Posterior vena cava (tissue), 2 donors: ENCODE measurements around the gene SORBS1. TPM values are rescaled to one million over a fixed set of nuclear protein-coding genes. Genes with fewer than 3 reads are reported as not detected.

ENCODE experiments used
- DNase-seq: peaks from one replicate; pipeline ENCODE4 v3.0.0-alpha.2; 2020; ENCODE audit warnings: low spot score
- intact Hi-C, 2 donors: fragments of 100-400 bp; cut with DNase I; formaldehyde crosslinking; loops; one replicate each; pipeline versions ENCODE4 v1.14.1 to v1.14.2; 2022 to 2023
- total RNA-seq, 2 donors: library from RNA; stranded (reverse); fragmentation: NEBNext Ultra II Directional; extraction: Animal tissue kit (Norgen Biotek cat#: 25700); gene quantifications; one replicate each; pipeline ENCODE4 v1.2.1, GENCODE V29; 2021
- donor health status: DM: yes; HTN: yes; CAD: no.
- donor health status: DM: yes; HTN: yes; CAD: no.

The SORBS1 gene
- total RNA-seq, 2 donors from 2014 or later, result 1,013 to 1,390 TPM

DNA sequence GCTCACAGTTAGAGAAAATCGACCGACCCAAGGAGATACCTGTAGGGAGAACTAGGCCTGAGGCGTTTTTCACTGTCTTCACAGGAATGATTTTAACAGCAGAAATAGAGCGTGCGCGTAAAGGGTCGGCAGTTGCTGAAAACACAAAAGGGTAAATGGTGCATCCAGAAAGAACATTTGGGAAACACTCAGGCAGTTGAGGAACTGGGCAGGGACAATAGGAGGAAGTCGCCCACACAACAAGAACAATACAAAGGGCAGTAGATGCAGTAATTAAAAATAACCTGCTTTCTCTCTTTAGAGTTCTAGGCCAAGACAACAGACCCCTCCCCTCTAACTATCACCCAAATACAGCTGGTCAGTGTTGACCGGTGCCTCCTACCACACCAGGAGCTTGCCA lies 126.6 kb downstream of the SORBS1 start:
- intact Hi-C loops, result loop anchor here in 1 of 2 donors (5.0 kb wide), 1 partner anchor 123 kb away; no protein-coding TSS in a partner anchor
- DNase-seq, result no peak

DNA sequence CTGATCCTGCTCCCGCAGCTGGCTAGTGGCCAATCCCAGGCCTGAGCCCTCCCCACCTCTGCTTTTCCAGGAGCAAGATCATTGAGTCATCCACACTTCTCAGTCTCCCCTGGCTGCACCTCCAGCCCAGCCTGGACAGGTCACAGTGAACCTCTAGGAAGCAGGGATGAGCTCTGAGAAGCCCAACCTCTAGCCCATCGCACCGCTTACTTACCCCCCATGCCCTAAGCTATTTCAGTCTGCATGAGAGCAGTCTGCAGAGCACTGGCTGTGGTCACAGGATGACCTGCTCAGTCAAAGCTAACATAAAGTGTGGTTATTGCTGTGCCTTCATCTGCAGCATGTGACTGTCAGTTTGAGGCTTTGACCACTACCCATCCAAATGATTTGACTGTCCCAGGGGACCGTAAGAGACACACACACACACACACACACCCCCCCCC lies 129.2 kb downstream of the SORBS1 start:
- no peak for DNase-seq
- intact Hi-C loops, result loop anchor here in 1 of 2 donors (5.0 kb wide), 1 partner anchor 125 kb away; no protein-coding TSS in a partner anchor

DNA sequence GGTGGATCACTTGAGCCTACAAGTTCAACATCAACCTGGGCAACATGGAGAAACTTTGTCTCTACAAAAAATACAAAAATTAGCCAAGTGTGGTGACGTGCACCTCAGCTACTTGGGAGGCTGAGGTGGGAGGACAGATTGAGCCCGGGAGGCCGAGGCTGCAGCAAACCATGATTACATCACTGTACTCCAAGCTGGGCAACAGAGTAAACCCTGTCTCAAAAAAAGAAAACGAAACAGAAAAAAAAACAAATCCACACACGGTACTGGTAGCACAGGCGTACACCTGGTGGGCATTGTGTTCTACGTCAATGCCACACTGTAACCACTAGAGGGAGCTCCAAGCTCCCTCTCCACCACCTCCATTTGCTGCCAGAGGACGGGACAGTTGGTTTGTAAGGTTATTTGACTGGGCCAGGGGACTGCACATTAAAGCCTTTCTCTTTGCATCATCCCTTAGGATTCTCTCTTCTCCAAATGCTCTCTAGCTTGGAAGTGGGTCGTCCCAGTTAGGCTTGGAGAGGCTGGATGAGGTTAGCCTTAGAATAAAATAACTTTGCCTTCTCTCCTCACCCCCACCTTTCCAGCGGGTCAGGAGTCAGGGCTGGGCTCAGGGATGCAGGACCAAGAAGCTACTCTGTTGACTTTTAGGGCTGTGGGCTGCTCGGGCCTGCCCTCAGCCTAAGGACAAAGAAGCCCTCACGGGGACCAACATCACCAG lies 130.8 kb downstream of the SORBS1 start:
- intact Hi-C loops, result loop anchor here in 1 of 2 donors (5.0 kb wide), 1 partner anchor 127 kb away; no protein-coding TSS in a partner anchor
- DNase-seq, result no peak

DNA sequence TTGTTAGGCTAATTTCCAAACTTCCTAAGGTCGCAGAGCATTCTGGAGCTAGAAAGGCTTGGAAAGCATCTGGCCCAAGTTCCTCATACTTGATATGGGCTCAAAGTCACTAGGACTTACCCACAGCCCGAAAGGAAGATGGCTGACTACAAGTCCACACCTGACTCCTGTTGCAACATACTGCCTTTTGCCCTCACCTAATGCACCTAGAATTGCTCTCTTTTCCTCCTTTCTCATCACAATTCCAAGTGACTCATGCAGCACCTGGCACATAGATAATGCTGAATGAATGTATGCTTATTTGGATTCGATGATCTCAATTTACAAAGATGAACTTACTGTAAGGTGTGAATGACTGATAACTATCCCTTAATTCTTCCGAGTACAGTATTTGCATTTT lies 131.5 kb downstream of the SORBS1 start:
- DNase-seq, result no peak
- intact Hi-C loops, result loop anchor here in 1 of 2 donors (2.0 to 5.0 kb wide), 2 partner anchors 128 to 175 kb away; no protein-coding TSS in a partner anchor

DNA sequence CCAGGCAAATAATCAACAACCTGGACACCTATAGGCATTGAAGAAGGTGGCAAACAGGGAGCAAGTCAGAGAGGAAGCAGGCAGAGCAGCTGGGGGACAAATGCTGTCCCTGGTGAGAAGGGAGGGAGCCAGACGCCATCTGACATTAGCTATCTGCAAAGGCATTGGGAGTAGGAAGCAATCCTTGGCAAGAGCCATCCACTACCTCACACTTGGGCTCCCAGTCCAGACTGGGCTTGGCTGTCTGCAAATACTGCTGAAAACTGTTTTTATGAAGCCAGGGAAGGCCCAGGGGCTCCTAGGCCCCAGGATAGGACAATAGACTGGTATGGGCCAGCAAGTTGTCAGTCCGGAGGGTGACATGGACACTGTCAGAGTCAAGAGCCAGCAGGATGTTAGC lies 132.5 kb downstream of the SORBS1 start:
- intact Hi-C loops, result loop anchor here in 1 of 2 donors (2.0 kb wide), 1 partner anchor 176 kb away; no protein-coding TSS in a partner anchor
- DNase-seq, result peak; percentile 88

DNA sequence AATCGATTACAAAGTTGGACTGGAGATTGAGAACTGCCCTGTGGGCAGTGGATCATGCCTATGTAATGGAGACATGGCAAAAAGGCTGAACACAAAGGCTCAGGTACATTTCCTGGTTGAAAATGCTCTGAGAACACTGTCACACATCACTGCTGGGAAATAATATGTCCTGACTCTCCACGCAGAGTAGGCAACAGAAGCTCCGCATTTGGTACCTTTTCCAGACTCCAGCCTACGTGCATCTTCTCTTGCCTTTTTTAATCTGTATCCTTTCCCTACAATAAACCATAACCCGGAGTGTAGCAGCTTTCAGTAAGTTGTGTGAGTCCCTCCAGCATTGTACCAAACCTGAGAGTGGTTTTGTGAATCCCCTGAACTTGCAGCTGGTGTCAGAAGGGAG lies 134.7 kb downstream of the SORBS1 start:
- intact Hi-C loops, result no loop called here
- DNase-seq, result peak; percentile 19

DNA sequence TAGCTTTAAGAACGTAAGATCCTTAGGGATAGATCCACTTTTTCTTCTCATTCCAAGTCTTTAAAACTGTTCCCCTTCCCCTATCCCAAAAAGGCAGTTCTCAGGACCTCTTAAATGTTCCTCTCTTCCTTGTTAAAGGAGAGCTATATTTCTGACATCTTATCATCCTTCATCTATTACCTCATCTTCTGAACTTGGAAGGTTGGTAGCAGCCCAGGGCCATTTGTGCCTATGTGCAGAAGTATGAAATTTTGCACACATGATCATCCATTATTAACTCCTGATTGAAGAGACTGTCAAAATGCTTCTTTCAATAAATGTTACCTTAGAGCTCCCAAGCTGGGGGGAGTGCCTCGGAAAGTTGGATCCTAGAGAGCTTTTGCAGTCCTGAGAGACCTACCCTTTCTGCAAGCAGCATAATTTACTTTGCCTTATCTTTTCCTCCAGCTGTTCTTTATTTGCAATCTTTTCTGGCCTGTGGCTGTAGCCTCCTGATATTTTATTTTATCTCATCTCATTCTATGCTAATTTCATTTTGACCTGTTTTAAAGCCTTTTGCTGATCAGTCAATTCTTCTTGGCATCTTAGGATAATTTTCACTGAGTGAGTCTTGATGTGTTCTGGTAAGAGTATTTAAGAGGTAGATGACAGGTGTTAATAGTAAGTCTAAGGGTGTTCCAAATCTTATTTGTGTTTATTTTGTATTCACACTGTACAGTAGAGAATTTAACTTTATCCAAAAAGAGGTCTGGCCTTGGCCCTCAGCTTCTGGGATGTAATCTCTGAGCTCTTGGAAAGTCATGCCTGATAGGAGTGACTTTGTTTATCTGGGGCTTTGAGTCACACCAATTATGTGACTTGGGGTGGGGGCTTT lies 135.3 kb downstream of the SORBS1 start:
- intact Hi-C loops, result no loop called here

DNA sequence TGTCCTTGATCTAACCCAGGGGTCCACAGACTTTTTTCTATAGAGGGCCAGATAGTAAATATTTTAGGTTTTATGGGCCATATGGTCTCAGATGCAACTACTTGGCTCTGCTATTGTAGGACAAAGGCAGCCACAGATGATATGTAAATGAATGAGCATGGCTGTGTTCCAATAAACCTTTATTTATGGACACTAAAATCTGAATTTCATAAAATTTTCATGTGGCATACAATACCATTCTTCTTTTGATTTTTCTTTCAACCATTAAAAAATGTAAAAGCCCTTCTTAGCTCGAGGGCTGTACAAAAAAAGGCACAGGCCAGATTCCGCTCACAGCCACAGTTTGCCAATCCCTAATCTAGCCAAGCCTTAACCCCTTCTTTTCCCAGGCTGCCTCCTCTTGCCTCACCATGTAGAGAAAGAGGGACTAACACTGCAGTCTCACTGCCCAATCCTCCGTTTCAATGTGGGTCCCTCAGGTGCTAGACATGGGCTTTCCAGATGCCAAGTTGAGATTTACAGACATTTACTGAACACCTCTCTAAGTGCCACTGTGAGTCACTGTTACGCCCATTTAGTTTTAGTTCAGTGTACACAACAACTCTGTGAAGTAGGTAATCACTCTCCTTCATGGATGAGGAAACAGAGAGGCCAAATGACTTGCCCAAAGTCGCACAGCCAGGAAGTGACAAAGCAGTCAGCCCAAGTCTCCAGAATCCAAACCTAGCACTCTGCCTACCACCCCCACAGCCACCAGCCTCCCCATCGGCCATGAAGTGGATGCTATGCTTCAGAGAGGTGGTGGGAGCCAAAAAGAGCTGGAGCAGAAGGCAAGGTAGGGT lies 137.8 kb downstream of the SORBS1 start:
- peak; percentile 55 for DNase-seq
- intact Hi-C loops, result no loop called here

More for the DNA sequence above, 135.3 kb downstream of the SORBS1 start:
- peak; percentile 15 for DNase-seq

DNA sequence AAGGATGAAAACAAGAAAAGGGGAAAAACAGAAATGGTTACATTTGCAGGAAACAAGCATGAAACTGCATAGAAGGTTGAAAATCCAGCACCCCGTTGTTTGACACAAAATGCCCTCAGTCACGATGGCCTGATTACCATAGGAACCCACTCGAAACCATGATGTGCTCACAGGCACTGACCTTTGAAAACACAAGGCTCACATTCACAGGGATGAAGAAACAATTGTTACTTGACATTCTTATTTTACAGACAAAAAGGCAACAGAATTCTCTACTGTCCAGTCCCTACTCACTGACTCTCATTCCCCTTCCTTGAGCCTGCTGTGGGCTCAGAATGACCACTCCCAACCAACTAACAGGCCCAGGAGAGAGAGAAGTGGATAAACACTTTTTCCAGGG lies 138.9 kb downstream of the SORBS1 start:
- intact Hi-C loops, result no loop called here

DNA sequence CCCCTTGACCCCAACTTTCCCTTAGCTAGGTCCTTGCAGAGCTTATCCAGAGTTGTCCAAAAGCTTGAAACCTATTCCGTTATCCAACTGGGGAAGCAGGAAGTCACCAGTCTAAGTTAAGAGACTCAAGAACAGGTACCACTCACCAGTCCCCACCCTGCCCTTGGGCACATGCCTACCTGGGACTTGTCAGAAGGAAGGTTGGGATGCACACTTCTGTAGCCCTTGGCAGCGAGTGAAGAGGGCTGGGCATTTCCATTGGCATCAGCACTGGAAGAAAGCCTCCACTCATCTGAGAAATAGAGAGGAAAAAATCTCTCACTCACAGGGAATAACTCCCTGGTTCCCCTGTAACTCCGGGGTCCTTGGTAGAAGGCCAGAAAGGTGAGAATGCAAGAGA lies 139.4 kb downstream of the SORBS1 start:
- intact Hi-C loops, result no loop called here
- no peak for DNase-seq

More for the DNA sequence above, 138.9 kb downstream of the SORBS1 start:
- DNase-seq, result no peak

DNA sequence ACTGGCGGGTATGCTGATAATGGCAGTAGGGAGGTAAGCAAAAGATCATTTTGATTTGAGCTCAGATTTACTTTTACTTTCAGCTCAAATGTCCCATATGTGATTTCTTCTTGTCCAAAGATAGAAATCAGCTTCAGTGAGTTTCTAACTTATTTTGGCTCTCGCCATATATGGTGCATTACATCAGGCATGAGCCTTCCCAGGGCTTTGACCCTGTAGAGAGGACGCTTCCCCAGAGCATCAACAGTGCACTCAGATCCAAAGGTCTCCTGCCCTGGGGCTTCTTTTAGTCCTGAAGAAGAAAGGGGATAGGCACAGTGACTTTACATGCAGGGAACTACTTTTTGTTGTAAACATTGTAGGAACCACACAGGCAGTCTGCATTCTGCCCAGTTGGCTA lies 141.8 kb downstream of the SORBS1 start:
- no peak for DNase-seq
- intact Hi-C loops, result no loop called here

DNA sequence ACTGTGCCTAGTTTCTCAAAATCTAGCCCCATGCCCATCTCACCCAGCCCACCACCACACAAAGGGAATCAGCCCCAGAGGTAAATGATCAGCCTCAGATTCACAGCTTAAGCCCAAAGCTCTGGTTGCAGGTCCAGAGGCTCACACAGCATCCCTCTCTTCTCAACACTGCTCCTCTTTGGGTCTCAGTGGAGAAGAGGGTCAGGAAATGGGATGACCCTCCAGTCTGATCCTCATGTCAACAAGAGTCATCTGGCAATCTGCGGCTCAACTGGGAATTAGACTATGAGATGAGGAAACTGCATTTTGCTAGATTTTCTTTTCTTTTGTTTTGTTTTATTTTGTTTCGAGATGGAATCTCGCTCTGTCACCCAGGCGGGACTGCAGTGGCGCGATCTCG lies 144.2 kb downstream of the SORBS1 start:
- intact Hi-C loops, result no loop called here
- no peak for DNase-seq

DNA sequence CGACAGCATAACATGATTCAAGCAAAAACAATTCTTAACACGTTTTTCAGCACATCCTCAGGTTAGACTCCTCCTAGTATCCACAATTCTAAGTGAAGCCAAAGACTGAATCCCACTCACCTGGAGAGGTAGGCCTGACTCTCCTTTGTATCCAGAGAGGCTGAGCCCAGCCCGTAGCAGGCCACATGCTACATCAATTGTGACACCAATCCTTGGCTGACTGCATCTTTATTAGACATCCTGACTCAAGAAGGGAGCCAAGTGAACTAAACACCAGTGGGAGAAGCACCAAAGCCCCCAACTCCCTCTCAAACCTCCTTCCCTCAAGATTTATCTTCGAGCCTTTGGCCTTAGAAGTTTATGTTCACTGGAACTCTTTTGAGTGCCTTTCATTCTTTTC lies 144.9 kb downstream of the SORBS1 start:
- peak; percentile 44 for DNase-seq
- intact Hi-C loops, result no loop called here

DNA sequence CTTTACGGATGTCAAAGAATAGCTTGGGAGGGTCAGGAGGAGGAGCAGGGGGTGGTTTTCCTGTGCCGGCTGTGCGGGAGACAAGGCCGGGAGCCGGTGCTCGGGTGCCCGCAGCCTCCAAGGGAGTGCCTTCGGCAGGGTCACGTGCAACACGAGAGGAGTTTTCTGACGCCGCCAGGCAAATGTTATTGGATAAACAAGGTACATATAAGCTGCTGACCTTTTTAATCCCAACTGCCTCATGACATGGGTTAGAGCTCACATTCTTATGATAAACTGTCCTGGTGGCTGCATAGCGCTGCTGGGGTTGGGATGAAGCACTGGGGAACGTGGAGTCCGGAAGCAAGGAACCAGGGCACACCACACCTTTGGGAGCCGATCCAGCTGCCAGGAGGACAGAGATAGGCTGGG lies 145.5 kb downstream of the SORBS1 start:
- intact Hi-C loops, result no loop called here
- peak; percentile 79 for DNase-seq

DNA sequence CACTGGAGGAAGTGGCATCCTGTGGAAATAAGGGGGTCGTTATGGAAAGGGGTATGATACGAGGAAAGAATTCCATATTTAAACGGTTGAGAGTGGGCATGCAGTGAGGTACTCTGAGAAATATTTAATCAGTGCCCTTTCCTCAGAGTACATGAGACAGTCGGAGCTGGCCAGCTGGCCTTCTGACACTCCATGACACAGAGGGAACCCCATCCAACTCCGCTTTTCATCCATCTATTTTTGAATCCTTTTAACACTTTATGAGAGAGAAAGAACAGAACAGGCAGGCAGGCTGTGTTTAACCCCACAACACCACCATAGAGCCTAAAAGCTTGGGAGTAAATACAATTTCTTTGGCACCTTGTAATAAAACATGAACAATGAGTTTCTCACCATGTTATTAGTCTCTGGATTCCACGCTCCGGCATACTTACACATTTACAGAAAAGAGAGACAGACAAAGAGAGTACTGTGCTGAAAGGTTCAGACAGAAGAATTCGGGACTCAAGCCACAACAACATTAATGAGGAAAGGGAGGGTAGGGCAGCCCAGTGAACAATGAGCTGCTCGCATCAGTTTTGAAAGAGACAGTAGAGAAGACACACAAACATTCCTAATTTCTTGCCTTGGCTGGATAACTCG lies 146.2 kb downstream of the SORBS1 start:
- DNase-seq, result peak; percentile 88
- intact Hi-C loops, result no loop called here

DNA sequence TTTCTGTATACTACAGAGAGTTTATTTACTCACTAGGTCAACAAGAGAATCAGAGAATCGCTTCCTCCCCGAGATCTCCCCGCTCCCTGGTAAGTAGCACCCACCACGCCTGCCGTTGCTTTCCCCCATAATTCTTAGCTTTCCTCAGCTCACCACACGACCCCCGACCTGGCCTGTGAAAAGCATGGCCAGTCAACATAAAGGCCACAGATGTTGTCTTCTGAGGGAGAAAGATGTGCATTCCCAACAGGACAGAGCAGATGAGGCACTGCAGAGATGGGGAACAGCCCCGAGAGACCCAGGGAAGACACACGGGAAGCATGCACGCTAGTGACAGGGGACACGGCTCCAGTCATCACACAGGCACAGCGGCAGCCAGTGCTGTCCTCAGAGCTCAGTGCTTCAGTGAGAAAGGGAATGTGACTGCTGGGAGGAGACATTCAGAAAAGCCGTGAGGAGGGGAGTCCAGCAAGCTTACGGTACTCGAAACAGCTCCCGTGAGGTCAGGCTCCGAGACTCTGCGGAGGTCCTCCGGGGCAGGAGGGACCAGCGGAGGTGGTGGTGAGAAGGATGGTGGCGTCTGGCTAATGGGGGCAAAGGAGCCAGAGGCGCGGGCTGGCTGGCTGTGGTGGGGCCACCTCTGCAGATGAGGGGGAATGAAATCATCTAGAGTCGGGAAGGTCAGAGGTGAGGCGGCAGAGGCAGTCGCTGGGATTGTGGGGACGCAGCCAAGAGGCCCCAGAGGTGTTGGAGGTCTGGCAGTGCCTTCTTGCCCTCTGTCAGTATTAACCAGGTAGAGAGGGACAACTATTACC lies 146.9 kb downstream of the SORBS1 start:
- intact Hi-C loops, result no loop called here
- DNase-seq, result peak; percentile 79

DNA sequence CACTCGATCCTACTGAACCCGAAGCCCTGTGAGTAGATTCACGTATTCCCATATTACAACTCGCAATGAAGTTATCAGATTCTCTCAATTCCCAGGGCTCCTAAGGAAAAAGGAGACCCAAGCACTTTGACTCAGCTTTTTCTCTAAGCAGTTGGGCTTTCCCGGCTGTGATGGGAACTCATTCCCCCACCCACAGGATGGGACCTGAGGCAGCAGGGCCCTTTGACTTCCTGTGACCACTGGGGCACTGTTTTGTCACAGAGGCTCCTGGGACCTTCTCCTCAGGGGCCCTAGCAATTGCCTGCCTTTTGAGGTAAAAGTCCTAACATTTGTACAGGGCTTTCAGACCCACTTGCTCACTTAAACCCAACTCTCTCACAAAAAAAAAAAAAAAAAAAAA lies 147.6 kb downstream of the SORBS1 start:
- peak; percentile 42 for DNase-seq
- intact Hi-C loops, result no loop called here

DNA sequence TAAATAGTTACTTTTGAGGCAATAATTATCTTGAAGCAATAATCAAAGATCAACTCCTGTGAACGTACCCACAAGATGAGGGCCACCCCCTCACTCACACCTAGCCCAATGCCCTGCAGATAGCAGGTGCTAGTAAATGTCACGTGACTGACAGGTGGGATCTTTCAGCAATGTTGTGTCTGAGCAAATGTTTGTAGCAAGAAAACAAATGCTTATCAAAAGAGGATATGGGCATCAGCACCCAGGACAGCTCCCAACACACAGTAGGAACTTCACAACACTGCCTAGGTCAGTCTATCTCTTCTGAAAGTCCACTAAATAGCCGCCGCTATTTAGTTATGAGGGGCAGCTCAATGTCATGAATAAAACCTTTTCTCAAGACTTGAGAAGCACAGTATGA lies 149.5 kb downstream of the SORBS1 start:
- intact Hi-C loops, result no loop called here
- no peak for DNase-seq
